Uterus (tissue), 2 donors: ENCODE results near the gene MAPK10.

Source experiments
- POLR2A ChIP-seq, 2 donors: fragments of 450-650 bp; IDR thresholded peaks; one replicate each; pipeline ENCODE4 v1.6.1; 2016; ENCODE audit warnings: antibody characterized with exemption in 2 of 2, mild to moderate bottlenecking in 1 of 2, moderate library complexity in 1 of 2
- TF ChIP-seq, protein P1 (sequence below), 4 experiments: fragments of 200-600 bp in 2 of 4; fragments of 450-650 bp in 2 of 4; sonication (generic) in 2 of 4; IDR thresholded peaks; one replicate each; pipeline ENCODE4 v1.5.1; 2016 to 2019; ENCODE audit warnings: antibody characterized with exemption in 4 of 4, mild to moderate bottlenecking in 2 of 4, moderate library complexity in 1 of 4

DNA sequence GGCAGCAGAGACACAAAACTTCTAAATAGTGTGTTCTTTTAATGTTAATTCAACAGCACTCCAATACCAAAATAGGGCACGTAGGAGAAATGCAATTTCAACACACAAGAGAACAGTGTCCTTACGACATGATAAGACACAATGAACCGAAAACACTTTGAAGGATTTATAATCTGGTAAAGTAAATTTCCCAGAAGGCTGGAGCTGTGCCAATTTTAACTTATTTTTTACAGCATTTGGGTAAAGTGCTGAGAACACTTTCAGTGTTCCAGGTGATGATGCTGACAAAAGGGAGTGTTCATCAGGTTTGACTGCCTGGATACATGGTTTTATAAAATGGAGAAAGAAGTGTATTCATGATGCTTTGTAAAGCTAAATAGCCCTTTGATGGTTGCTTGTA lies 76.5 kb downstream of the MAPK10 start:
- TF ChIP-seq, protein P1, sequence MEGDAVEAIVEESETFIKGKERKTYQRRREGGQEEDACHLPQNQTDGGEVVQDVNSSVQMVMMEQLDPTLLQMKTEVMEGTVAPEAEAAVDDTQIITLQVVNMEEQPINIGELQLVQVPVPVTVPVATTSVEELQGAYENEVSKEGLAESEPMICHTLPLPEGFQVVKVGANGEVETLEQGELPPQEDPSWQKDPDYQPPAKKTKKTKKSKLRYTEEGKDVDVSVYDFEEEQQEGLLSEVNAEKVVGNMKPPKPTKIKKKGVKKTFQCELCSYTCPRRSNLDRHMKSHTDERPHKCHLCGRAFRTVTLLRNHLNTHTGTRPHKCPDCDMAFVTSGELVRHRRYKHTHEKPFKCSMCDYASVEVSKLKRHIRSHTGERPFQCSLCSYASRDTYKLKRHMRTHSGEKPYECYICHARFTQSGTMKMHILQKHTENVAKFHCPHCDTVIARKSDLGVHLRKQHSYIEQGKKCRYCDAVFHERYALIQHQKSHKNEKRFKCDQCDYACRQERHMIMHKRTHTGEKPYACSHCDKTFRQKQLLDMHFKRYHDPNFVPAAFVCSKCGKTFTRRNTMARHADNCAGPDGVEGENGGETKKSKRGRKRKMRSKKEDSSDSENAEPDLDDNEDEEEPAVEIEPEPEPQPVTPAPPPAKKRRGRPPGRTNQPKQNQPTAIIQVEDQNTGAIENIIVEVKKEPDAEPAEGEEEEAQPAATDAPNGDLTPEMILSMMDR (IDR thresholded peaks at IDR 0.05) = no peak
- no peak for TF ChIP-seq POLR2A (IDR thresholded peaks at IDR 0.05)
